ENCODE measurements around the gene ZNF35.

The ZNF35 gene

GRCh38 chr3:44687898-44688297 is 39.4 kb downstream of the ZNF35 start:
- no peak for TF ChIP-seq CTCF (IDR thresholded peaks at IDR 0.05)

All from LNCAP (cell line).